Right cardiac atrium (tissue), 5 donors: Measurements from ENCODE around the gene BMP7. TPM values are rescaled to one million over a fixed set of nuclear protein-coding genes. Genes with fewer than 3 reads are reported as not detected.

Source experiments
- ATAC-seq, 2 donors: fragments of 200-7000 bp; cut with Tn5 transposase; one replicate each; pipeline versions ENCODE4 v1.8.0 to v1.9.1; 2020; ENCODE audit warnings: moderate library complexity in 2 of 2, mild to moderate bottlenecking in 1 of 2
- DNase-seq, 3 donors: peaks; one replicate each; pipeline ENCODE4 v3.0.0-alpha.2; 2020
- H3K27ac ChIP-seq: one replicate; pipeline ENCODE4 v1.5.1; 2013; ENCODE audit warnings: mild to moderate bottlenecking, low read length, control low read depth, moderate library complexity
- H3K27me3 ChIP-seq: one replicate; pipeline ENCODE4 v1.6.1; 2013; ENCODE audit not compliant: control insufficient read depth, insufficient read depth
- H3K4me1 ChIP-seq: one replicate; pipeline ENCODE4 v1.6.1; 2013; ENCODE audit warnings: low read length; ENCODE audit not compliant: control insufficient read depth, insufficient read depth
- H3K4me3 ChIP-seq: one replicate; pipeline ENCODE4 v1.5.1; 2013; ENCODE audit warnings: low read length, control low read depth
- H3K9me3 ChIP-seq: one replicate; pipeline ENCODE4 v1.6.1; 2013; ENCODE audit warnings: low read length; ENCODE audit not compliant: control insufficient read depth
- WGBS: extraction: QIAGEN DNeasy Blood & Tissue Kit; methylation state at CpG from one replicate; pipeline ENCODE4 v1.1.7; 2013; 5-methylcytosine and 5-hydroxymethylcytosine counted together
- intact Hi-C, 4 donors: fragments of 100-400 bp; cut with DNase I; formaldehyde crosslinking; loops; one replicate each; pipeline versions ENCODE4 v1.11.0 to v1.14.0; 2022 to 2023
- polyA plus RNA-seq: library from polyadenylated mRNA; stranded (reverse); fragments of 200-250 nt; gene quantifications from one replicate; pipeline ENCODE4 v1.2.3, GENCODE V29; 2013
- total RNA-seq, 4 donors: library from RNA; stranded (reverse); fragmentation: NEBNext Ultra II Directional; extraction: Animal tissue kit (Norgen Biotek cat#: 25700); gene quantifications; one replicate each; pipeline ENCODE4 v1.2.1, GENCODE V29; 2021
- donor health status: healthy with polysubstance abuse.
- donor health status: DM: no; HTN: yes; CAD: no.
- donor health status: DM: no; HTN: no; CAD: no.
- donor health status: DM: no; HTN: yes; CAD: no; lungs with severe emphysema.
- donor health status: DM: yes; HTN: yes; CAD: no.

BMP7 gene
- total and polyA plus RNA-seq, 5 donors = 22.4 to 39.4 (median 29.7) TPM

GRCh38 chr20:57306747-57307146 is 40.3 kb upstream of the BMP7 start:
- Histone ChIP-seq H3K27ac (no peak overlapping the region), H3K4me1 (no peaks in the 10 kb centered on the region), H3K9me3 (no peaks in the 10 kb centered on the region), H3K4me3 (no peak overlapping the region), H3K27me3 (no peaks in the 10 kb centered on the region)
- WGBS = 89% methylated on average over 5 of the region's 5 CpGs
- no peak for DNase-seq
- intact Hi-C loops = no loop called here
- ATAC-seq = no peak

GRCh38 chr20:57301026-57301425 is 34.6 kb upstream of the BMP7 start:
- Histone ChIP-seq H3K4me1 (no peaks in the 10 kb centered on the region), H3K4me3 (no peak overlapping the region), H3K9me3 (no peaks in the 10 kb centered on the region), H3K27me3 (no peaks in the 10 kb centered on the region), H3K27ac (no peak overlapping the region)
- DNase-seq (no peak), ATAC-seq (no peak)
- 65% methylated on average over 14 of the region's 14 CpGs for WGBS
- intact Hi-C loops = no loop called here

- intact Hi-C loops = no loop called here
- Histone ChIP-seq H3K9me3 (no peaks in the 10 kb centered on the region), H3K4me3 (no peak overlapping the region), H3K27me3 (no peaks in the 10 kb centered on the region), H3K4me1 (peaks cover 2% of the 10 kb centered on the region), H3K27ac (no peak overlapping the region)
- no peak for ATAC-seq
- DNase-seq = no peak
- WGBS = 90% methylated on average over 4 of the region's 4 CpGs
These were observed 32.0 kb upstream of the BMP7 start for GRCh38 chr20:57298457-57298856.

GRCh38 chr20:57294550-57294949 is 28.1 kb upstream of the BMP7 start:
- ATAC-seq = no peak
- intact Hi-C loops = no loop called here
- WGBS = 50% methylated on average over 3 of the region's 3 CpGs

GRCh38 chr20:57293995-57294394 is 27.6 kb upstream of the BMP7 start:
- H3K4me1 ChIP-seq = peaks cover 2% of the 10 kb centered on the region
- H3K27ac ChIP-seq = no peak overlapping the region
- H3K27me3 ChIP-seq = no peaks in the 10 kb centered on the region
- DNase-seq (no peak), ATAC-seq (no peak)
- no peaks in the 10 kb centered on the region for H3K9me3 ChIP-seq
- H3K4me3 ChIP-seq = no peak overlapping the region
- 72% methylated on average over 7 of the region's 7 CpGs for WGBS
- intact Hi-C loops = no loop called here

More at GRCh38 chr20:57294550-57294949, 28.1 kb upstream of the BMP7 start:
- peaks cover 2% of the 10 kb centered on the region for H3K4me1 ChIP-seq
- H3K27me3 ChIP-seq = no peaks in the 10 kb centered on the region
- no peak for DNase-seq
- H3K4me3 ChIP-seq = no peak overlapping the region
- no peaks in the 10 kb centered on the region for H3K9me3 ChIP-seq
- H3K27ac ChIP-seq = no peak overlapping the region

- intact Hi-C loops = no loop called here
- Histone ChIP-seq H3K4me3 (no peak overlapping the region), H3K9me3 (no peaks in the 10 kb centered on the region), H3K27me3 (no peaks in the 10 kb centered on the region), H3K4me1 (peaks cover 7% of the 10 kb centered on the region), H3K27ac (no peak overlapping the region)
- no peak for ATAC-seq
- WGBS = 73% methylated on average over 2 of the region's 2 CpGs
- DNase-seq = no peak
These were observed 26.2 kb upstream of the BMP7 start for GRCh38 chr20:57292611-57293010.

- ATAC-seq = no peak
- Histone ChIP-seq H3K27ac (no peak overlapping the region), H3K4me1 (peaks cover 7% of the 10 kb centered on the region), H3K27me3 (no peaks in the 10 kb centered on the region), H3K4me3 (no peak overlapping the region), H3K9me3 (no peaks in the 10 kb centered on the region)
- intact Hi-C loops = no loop called here
- DNase-seq = no peak
- WGBS = 81% methylated on average over 6 of the region's 6 CpGs
These were observed 25.3 kb upstream of the BMP7 start for GRCh38 chr20:57291694-57292093.

GRCh38 chr20:57291003-57291402 is 24.6 kb upstream of the BMP7 start:
- no peak for DNase-seq
- 75% methylated on average over 10 of the region's 10 CpGs for whole genome bisulfite sequencing
- no peaks in the 10 kb centered on the region for H3K9me3 ChIP-seq
- ATAC-seq = no peak
- H3K27ac ChIP-seq = no peak overlapping the region
- H3K4me3 ChIP-seq = no peak overlapping the region
- no peaks in the 10 kb centered on the region for H3K27me3 ChIP-seq
- intact Hi-C loops = no loop called here
- H3K4me1 ChIP-seq = peaks cover 7% of the 10 kb centered on the region

- ATAC-seq (no peak), DNase-seq (no peak)
- intact Hi-C loops = no loop called here
- H3K4me3 ChIP-seq = no peak overlapping the region
- no peaks in the 10 kb centered on the region for H3K9me3 ChIP-seq
- peaks cover 7% of the 10 kb centered on the region for H3K4me1 ChIP-seq
- H3K27ac ChIP-seq = no peak overlapping the region
- H3K27me3 ChIP-seq = no peaks in the 10 kb centered on the region
- WGBS = 64% methylated on average over 5 of the region's 5 CpGs
These were observed 23.7 kb upstream of the BMP7 start for GRCh38 chr20:57290178-57290484.

GRCh38 chr20:57289391-57290177 is 23.1 kb upstream of the BMP7 start:
- peaks cover 5% of the 10 kb centered on the region for H3K4me1 ChIP-seq
- H3K9me3 ChIP-seq = no peaks in the 10 kb centered on the region
- DNase-seq (no peak), ATAC-seq (no peak)
- H3K27ac ChIP-seq = no peak overlapping the region
- WGBS = 54% methylated on average over 8 of the region's 8 CpGs
- intact Hi-C loops = no loop called here
- H3K4me3 ChIP-seq = no peak overlapping the region
- H3K27me3 ChIP-seq = no peaks in the 10 kb centered on the region

- no peak overlapping the region for H3K4me3 ChIP-seq
- ATAC-seq (no peak), DNase-seq (peak in 1 of 3 donors; percentile 25)
- H3K4me1 ChIP-seq = peaks cover 5% of the 10 kb centered on the region
- no peak overlapping the region for H3K27ac ChIP-seq
- H3K27me3 ChIP-seq = no peaks in the 10 kb centered on the region
- no peaks in the 10 kb centered on the region for H3K9me3 ChIP-seq
- 28% methylated on average over 16 of the region's 16 CpGs for WGBS
- intact Hi-C loops = no loop called here
These were observed 22.3 kb upstream of the BMP7 start for GRCh38 chr20:57288651-57289277.
